Measurements from ENCODE around the gene NSRP1. TPM values are rescaled to one million over a fixed set of nuclear protein-coding genes. Genes with fewer than 3 reads are reported as not detected.

The NSRP1 gene
- total RNA-seq, 4 donors from 2014 or later = 18.5 to 39.4 (median 31.1) TPM

DNA sequence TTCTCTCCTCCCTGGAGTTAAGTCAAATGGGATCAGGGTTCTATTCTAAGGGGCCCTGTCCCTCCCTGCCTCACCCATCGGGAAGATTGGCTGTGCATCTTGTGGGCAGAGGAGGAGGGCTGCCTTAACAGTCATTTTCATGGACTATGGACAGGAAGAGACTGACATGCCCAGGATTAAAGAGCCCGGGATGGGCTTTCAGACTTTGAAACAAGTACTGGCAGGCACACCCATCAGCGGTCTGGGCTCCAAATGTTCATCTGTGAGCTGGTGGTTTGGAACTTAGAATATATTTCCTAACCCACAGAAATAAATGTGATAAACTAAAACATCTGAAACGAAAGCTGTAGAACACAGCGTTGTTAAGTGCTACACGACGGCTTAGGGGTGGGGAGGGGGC, 112.4 kb downstream of the NSRP1 start:
- TF ChIP-seq CTCF (IDR thresholded peaks at IDR 0.05; ENCODE audit: low read depth) = no peak

GRCh38 chr17:30230596-30231125, 114.0 kb downstream of the NSRP1 start:
- TF ChIP-seq CTCF (IDR thresholded peaks at IDR 0.05; ENCODE audit: low read depth) = no peak

DNA sequence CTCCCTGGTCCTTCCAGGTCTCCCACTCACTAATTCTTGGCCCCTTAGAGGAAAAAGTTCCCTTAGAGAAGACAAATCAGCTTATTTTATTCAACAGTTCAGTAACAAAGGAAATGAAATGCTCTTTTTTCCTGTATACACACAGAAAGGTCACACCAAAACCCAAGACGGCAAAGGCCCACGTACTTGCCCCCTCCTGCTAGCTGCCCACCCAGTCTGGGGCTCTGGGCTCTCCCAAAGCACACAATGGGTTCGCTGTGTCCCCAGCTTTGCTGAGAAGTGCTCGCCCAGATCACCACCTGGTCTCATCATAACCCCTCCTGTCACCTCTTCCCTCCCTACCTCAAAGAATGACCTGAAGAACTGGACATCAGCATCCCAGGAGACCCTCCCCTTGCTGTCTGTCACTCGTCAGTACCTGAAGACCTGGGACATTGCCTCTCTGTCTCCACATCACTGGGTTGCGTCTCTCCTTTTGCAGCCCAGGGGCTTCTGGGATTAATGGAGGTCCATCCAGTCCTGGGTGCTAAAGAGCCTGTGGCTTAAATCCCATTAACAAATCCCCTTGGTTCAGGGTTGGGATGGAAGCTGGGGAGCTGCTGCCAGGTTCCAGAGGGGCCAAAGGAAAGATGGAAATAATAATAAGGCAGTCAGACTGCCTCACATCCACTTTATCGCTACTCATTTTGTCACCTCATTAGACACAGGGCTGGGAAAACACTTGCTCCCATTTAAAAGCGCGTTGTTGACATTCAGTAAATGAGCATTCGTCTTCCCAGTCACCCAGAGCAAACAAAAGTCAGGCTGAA, 115.6 kb downstream of the NSRP1 start:
- no peak for TF ChIP-seq CTCF (IDR thresholded peaks at IDR 0.05; ENCODE audit: low read depth)

GRCh38 chr17:30232824-30233427, 116.3 kb downstream of the NSRP1 start:
- TF ChIP-seq CTCF (IDR thresholded peaks at IDR 0.05; ENCODE audit: low read depth) = no peak

DNA sequence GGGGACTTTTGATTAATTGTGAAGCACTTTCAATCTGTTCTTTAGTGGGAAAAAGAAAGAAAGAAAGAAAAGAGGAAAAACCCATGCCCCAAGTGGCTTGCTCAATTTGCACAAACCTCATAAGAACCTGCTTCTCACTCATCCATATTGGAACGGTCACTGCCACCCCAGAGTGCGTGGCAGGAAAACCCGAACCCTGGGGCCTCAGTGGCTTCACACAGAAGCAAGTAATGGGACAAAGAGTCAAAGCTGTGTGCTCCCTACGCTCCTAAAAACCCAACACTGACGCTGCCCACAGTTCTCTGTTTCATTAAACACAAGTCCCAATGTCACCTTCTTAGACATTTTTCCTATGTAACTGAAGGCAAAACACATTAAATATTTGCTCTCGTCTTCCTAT, 117.7 kb downstream of the NSRP1 start:
- no peak for TF ChIP-seq CTCF (IDR thresholded peaks at IDR 0.05; ENCODE audit: low read depth)

GRCh38 chr17:30234964-30235363, 118.3 kb downstream of the NSRP1 start:
- no peak for TF ChIP-seq CTCF (IDR thresholded peaks at IDR 0.05; ENCODE audit: low read depth)

Data from subcutaneous adipose tissue (tissue), 4 donors.